RWPE2 (cell line): ENCODE data around the gene EDIL3.
A peak's percentile ranks its signal among the peaks of the same experiment; 100 is the strongest.
"Not testable (repeated sequence)": the region's sequence is repeated elsewhere in the genome, so short reads cannot be mapped to it uniquely, and the experiment has no call there.

Experiments used
- ATAC-seq: fragments of 200-7000 bp; cut with Tn5 transposase; 3 replicates; pipeline ENCODE4 v1.9.1; 2021; ENCODE audit warnings: low read depth
- DNase-seq: peaks from one replicate; pipeline ENCODE4 v3.0.0-alpha.2; 2020; ENCODE audit warnings: low spot score
- H3K27ac ChIP-seq: fragments of 450-650 bp; 2 replicates; pipeline ENCODE4 v1.5.1; 2017; ENCODE audit warnings: mild to moderate bottlenecking; ENCODE audit not compliant: poor library complexity, severe bottlenecking
- H3K27me3 ChIP-seq: fragments of 250-450 bp; sonication (Bioruptor Pico); 2 replicates; pipeline ENCODE4 v1.5.1; 2021; ENCODE audit warnings: mild to moderate bottlenecking, moderate library complexity; ENCODE audit not compliant: insufficient read depth, poor library complexity, severe bottlenecking
- H3K36me3 ChIP-seq: fragments of 250-450 bp; sonication (Bioruptor Pico); 2 replicates; pipeline ENCODE4 v1.5.1; 2020; ENCODE audit warnings: low read depth, mild to moderate bottlenecking, moderate library complexity
- H3K4me1 ChIP-seq: fragments of 250-450 bp; sonication (Bioruptor Pico); 2 replicates; pipeline ENCODE4 v1.5.1; 2021; ENCODE audit warnings: mild to moderate bottlenecking, moderate library complexity; ENCODE audit not compliant: insufficient read depth, poor library complexity, severe bottlenecking
- H3K4me3 ChIP-seq: fragments of 250-450 bp; sonication (Bioruptor Pico); 2 replicates; pipeline ENCODE4 v1.5.1; 2021; ENCODE audit warnings: mild to moderate bottlenecking, moderate library complexity; ENCODE audit not compliant: severe bottlenecking
- H3K9me3 ChIP-seq: fragments of 250-450 bp; sonication (Bioruptor Pico); 2 replicates; pipeline ENCODE4 v1.5.1; 2021; ENCODE audit warnings: mild to moderate bottlenecking, moderate library complexity; ENCODE audit not compliant: severe bottlenecking
- CTCF ChIP-seq: fragments of 450-650 bp; IDR thresholded peaks from one replicate; pipeline ENCODE4 v1.5.1; 2017; ENCODE audit warnings: mild to moderate bottlenecking, moderate library complexity; ENCODE audit not compliant: poor library complexity, severe bottlenecking

EDIL3 gene

GRCh38 chr5:84327591-84327990 lies 57.1 kb downstream of the EDIL3 start:
- DNase-seq (no peak), ATAC-seq (peak; percentile 50; the same call in 2 of the 3 replicates)
- Histone ChIP-seq H3K27ac (no peak overlapping the region), H3K9me3 (peaks cover under 1% of the 10 kb centered on the region), H3K4me1 (no peaks in the 10 kb centered on the region), H3K27me3 (peaks cover 2% of the 10 kb centered on the region), H3K4me3 (no peak overlapping the region), H3K36me3 (no peaks in the 10 kb centered on the region)
- no peak for TF ChIP-seq CTCF

DNA sequence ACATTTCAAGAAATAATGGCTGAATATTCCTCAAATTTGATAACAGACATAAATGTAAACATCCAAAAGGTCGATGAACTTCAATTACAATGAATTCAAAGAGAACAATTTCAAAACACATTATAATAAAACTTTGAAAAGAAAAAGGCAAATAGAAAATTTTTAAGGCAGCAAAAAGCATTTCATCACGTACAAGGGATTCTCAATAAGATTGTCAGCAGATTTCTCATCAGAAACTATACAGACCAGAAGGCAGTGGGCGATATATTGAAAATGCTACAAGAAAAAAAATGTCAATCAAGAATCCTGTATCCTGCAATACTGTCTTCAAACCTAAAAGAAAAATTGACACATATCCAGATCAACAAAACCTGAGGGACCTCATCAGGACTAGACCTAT lies 62.0 kb downstream of the EDIL3 start:
- H3K9me3 ChIP-seq, result peaks cover 5% of the 10 kb centered on the region
- ATAC-seq, result no peak
- no peak for TF ChIP-seq CTCF
- peaks cover 2% of the 10 kb centered on the region for H3K27me3 ChIP-seq
- H3K27ac ChIP-seq, result no peak overlapping the region
- no peaks in the 10 kb centered on the region for H3K4me1 ChIP-seq
- H3K36me3 ChIP-seq, result no peaks in the 10 kb centered on the region
- DNase-seq, result no peak
- no peak overlapping the region for H3K4me3 ChIP-seq

- H3K4me3 ChIP-seq, H3K36me3 ChIP-seq, H3K27ac ChIP-seq, H3K27me3 ChIP-seq, DNase-seq, H3K4me1 ChIP-seq, H3K9me3 ChIP-seq, ATAC-seq: not testable (repeated sequence)
Observed at GRCh38 chr5:84317826-84318225, 66.9 kb downstream of the EDIL3 start.

GRCh38 chr5:84312280-84312679 lies 72.4 kb downstream of the EDIL3 start:
- ATAC-seq, H3K27me3 ChIP-seq, DNase-seq, H3K27ac ChIP-seq, H3K4me1 ChIP-seq, H3K9me3 ChIP-seq, H3K4me3 ChIP-seq, H3K36me3 ChIP-seq: not testable (repeated sequence)

DNA sequence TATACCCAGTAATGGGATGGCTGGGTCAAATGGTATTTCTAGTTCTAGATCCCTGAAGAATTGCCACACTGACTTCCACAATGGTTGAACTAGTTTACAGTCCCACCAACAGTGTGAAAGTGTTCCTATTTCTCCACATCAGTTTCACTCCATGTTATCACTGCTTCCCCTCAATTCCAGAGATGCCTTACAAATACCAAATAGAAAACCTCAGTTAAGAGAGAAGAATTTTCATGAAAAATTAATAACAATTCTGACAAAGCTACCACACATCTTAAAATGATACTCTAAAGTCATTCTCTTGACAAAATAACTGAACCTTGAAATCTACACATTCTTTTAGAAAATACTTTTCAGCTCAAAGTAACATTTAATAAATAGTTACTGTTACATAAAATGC lies 74.8 kb downstream of the EDIL3 start:
- H3K4me1 ChIP-seq, H3K27me3 ChIP-seq, H3K36me3 ChIP-seq, ATAC-seq, DNase-seq, H3K9me3 ChIP-seq, H3K27ac ChIP-seq, H3K4me3 ChIP-seq: not testable (repeated sequence)

DNA sequence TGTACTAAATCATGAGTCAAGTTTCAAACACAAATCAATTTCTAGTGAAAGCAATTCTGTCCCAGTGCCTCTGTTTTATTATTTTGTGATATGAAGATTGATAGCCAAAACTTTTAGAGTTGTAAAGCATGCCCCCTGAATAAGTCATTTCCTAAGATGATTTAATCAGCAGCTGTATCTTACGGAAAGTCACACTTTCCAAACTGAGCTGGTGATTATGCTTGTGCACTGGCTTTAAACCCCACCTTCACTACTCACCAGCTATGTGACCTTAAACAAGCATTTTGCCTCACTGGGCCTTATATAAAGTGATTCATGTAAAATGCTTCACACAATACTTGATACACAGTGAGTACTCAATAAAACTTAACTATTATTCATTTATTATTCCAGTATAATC lies 78.1 kb downstream of the EDIL3 start:
- Histone ChIP-seq H3K4me1 (peaks cover 25% of the 10 kb centered on the region), H3K36me3 (no peaks in the 10 kb centered on the region), H3K27me3 (no peaks in the 10 kb centered on the region), H3K9me3 (no peaks in the 10 kb centered on the region), H3K27ac (no peak overlapping the region), H3K4me3 (no peak overlapping the region)
- no peak for TF ChIP-seq CTCF
- ATAC-seq (no peak), DNase-seq (no peak)
